Activated T-helper 2 cell treated with anti-CD3 and anti-CD28 coated beads, Interferon-gamma antibody, Interleukin-2, Interleukin-4, amounts not matched to agents 10 μg/mL and 5 μg/mL and 100 μg/mL, durations not matched to agents 14 hours and 24 hours and 36 hours (primary cell): ENCODE data around the gene CFAP58. TPM values are rescaled to one million over a fixed set of nuclear protein-coding genes. Genes with fewer than 3 reads are reported as not detected.

Source experiments
- DNase-seq: peaks from one replicate; pipeline ENCODE4 v3.0.0; 2021; ENCODE audit warnings: low spot score
- H3K27ac Mint-ChIP-seq: one replicate; pipeline ENCODE4 v1.8.0; 2021; ENCODE audit warnings: mixed read lengths
- H3K27me3 Mint-ChIP-seq: one replicate; pipeline ENCODE4 v1.8.0; 2021; ENCODE audit warnings: low read depth, mixed read lengths
- H3K36me3 Mint-ChIP-seq: one replicate; pipeline ENCODE4 v1.8.0; 2021; ENCODE audit warnings: low read depth, mixed read lengths
- H3K4me1 Mint-ChIP-seq: one replicate; pipeline ENCODE4 v1.8.0; 2021; ENCODE audit warnings: low read depth, mixed read lengths
- H3K4me3 Mint-ChIP-seq: one replicate; pipeline ENCODE4 v1.8.0; 2021; ENCODE audit warnings: low read depth, mild to moderate bottlenecking, moderate library complexity, mixed read lengths
- H3K9me3 Mint-ChIP-seq: one replicate; pipeline ENCODE4 v1.8.0; 2021; ENCODE audit warnings: mixed read lengths
- intact Hi-C: fragments of 100-400 bp; cut with micrococcal nuclease; formaldehyde crosslinking; loops from one replicate; pipeline ENCODE4 v1.15.1; 2023
- total RNA-seq: library from RNA; stranded (reverse); gene quantifications from 2 replicates; pipeline ENCODE4 v1.2.3, GENCODE V29; 2022

The CFAP58 gene
- total RNA-seq, 1 donor from 2014 or later = 1.1 TPM

- Mint-ChIP-seq H3K27ac (peak overlapping the region; percentile 13), H3K36me3 (peaks cover 35% of the 10 kb centered on the region), H3K4me1 (peaks cover 73% of the 10 kb centered on the region), H3K27me3 (no peaks in the 10 kb centered on the region), H3K4me3 (no peak overlapping the region), H3K9me3 (no peaks in the 10 kb centered on the region)
- intact Hi-C loops = no loop called here
- no peak for DNase-seq
Observed at GRCh38 chr10:104333728-104334373, 19.8 kb upstream of the CFAP58 start.

GRCh38 chr10:104334561-104334960, 19.1 kb upstream of the CFAP58 start:
- Mint-ChIP-seq H3K27ac (no peak overlapping the region), H3K4me3 (no peak overlapping the region), H3K36me3 (peaks cover 35% of the 10 kb centered on the region), H3K27me3 (no peaks in the 10 kb centered on the region), H3K9me3 (no peaks in the 10 kb centered on the region), H3K4me1 (peaks cover 72% of the 10 kb centered on the region)
- no peak for DNase-seq
- intact Hi-C loops = no loop called here

GRCh38 chr10:104334965-104335650, 18.5 kb upstream of the CFAP58 start:
- DNase-seq = no peak
- H3K9me3 Mint-ChIP-seq = no peaks in the 10 kb centered on the region
- peaks cover 71% of the 10 kb centered on the region for H3K4me1 Mint-ChIP-seq
- H3K27ac Mint-ChIP-seq = no peak overlapping the region
- intact Hi-C loops = loop anchor here (5.0 kb wide), 1 partner anchor 213 kb away; the partner anchor contains the start of gene SFR1
- peak overlapping the region; percentile 56 for H3K4me3 Mint-ChIP-seq
- no peaks in the 10 kb centered on the region for H3K27me3 Mint-ChIP-seq
- H3K36me3 Mint-ChIP-seq = peaks cover 35% of the 10 kb centered on the region

GRCh38 chr10:104336821-104337467, 16.7 kb upstream of the CFAP58 start:
- peak; percentile 8 for DNase-seq
- peaks cover 1% of the 10 kb centered on the region for H3K27me3 Mint-ChIP-seq
- intact Hi-C loops = loop anchor here (1.0 to 5.0 kb wide), 3 partner anchors 14 to 215 kb away; partner anchors contain the start of gene SFR1
- H3K4me3 Mint-ChIP-seq = peak overlapping the region; percentile 97
- H3K36me3 Mint-ChIP-seq = peaks cover 24% of the 10 kb centered on the region
- peaks cover 56% of the 10 kb centered on the region for H3K4me1 Mint-ChIP-seq
- peak overlapping the region; percentile 99 for H3K27ac Mint-ChIP-seq
- no peaks in the 10 kb centered on the region for H3K9me3 Mint-ChIP-seq

- intact Hi-C loops = loop anchor here (1.0 to 5.0 kb wide), 3 partner anchors 15 to 215 kb away; partner anchors contain the start of gene SFR1
- Mint-ChIP-seq H3K27me3 (peaks cover 1% of the 10 kb centered on the region), H3K36me3 (peaks cover 24% of the 10 kb centered on the region), H3K4me3 (peak overlapping the region; percentile 97), H3K9me3 (no peaks in the 10 kb centered on the region), H3K27ac (peak overlapping the region; percentile 99), H3K4me1 (peaks cover 52% of the 10 kb centered on the region)
- DNase-seq = no peak
Observed at GRCh38 chr10:104337521-104337984, 16.1 kb upstream of the CFAP58 start.

DNA sequence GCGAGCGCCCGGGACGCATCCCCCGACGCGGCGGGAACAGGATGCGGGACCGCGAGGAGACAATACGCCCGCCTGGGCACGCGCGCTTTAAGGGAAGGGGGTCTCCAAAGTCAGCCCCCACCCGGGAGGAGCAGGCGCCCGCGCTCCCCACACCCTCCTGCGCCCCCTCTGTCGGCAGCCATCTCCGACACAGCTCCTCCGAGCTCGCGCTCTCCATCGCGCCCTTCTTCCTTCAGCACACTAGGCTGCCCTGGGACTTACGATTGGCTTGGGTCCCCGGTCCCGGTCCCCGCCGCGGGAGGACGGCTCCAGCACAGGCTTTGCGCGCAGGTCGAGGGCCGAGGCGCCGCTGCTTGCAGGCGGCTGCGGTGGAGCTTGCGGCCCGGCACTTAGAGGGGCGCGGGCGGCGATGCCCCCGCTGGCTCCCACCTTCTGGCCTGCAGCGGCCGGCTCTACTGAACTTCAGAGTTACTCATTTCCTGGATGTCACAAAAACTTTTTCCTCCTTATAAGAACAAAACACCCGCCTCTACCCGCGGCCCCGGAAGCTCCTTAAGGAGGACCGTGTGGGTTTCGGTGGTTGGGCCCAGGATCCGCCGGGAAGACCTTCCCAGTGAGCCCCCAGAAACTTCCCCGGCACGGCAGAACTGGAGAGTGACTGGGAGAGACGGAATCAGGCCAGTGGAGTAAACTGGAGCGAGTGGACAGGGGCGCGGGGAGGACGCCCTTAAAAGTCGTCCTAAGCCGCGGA, 15.5 kb upstream of the CFAP58 start, which contains the start of gene ITPRIP:
ITPRIP (minus strand) TSS at position 481 of the 751 bp plus-strand sequence. CDS start 22,414 bp downstream, outside the sequence.
- peaks cover 46% of the 10 kb centered on the region for H3K4me1 Mint-ChIP-seq

DNA sequence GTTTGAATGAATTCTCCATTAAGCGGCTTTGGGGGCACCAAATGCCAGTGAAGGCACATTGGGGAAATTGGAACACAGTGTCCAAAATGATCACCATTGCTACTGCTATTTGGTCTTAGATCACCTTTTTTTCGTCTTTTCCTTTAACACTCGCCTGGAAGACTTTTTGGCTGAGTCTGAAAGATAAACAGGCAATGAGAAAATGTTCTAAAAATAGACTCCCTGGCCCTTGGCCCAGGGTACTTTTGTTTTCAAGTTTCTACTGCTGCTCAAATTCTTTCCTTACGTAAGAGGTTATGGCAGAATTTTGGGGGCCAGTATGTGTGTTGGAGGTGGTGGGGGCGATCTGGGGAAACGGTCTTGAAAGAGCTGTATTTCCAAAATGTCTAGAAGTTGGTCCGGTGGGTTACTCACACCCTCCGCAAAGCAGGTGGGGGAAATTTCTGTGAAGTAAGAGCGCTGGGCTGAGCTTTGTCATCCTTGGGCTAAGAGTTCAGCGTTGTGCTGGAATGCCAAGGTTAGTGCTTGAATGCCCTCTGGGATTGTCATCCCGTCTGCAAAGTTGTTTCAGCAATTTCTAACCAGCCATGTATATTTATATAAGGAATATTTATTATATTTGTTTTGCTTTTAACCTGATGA, 14.0 kb upstream of the CFAP58 start:
- intact Hi-C loops = loop anchor here (5.0 kb wide), 1 partner anchor 217 kb away; the partner anchor contains the start of gene SFR1
- DNase-seq = peak; percentile 7
- Mint-ChIP-seq H3K4me1 (peaks cover 34% of the 10 kb centered on the region), H3K27me3 (peaks cover 1% of the 10 kb centered on the region), H3K9me3 (no peaks in the 10 kb centered on the region), H3K4me3 (peak overlapping the region; percentile 97), H3K36me3 (peaks cover 9% of the 10 kb centered on the region), H3K27ac (peak overlapping the region; percentile 99)

More for the DNA sequence above, 15.5 kb upstream of the CFAP58 start, which contains the start of gene ITPRIP:
- intact Hi-C loops = loop anchor here (1.0 to 5.0 kb wide), 6 partner anchors 9 to 216 kb away; partner anchors contain the start of genes GSTO2 and SFR1
- peak within 1 kb of the TSS; percentile 97 for H3K4me3 Mint-ChIP-seq
- peaks cover 18% of the 10 kb centered on the region for H3K36me3 Mint-ChIP-seq
- H3K9me3 Mint-ChIP-seq = no peaks in the 10 kb centered on the region
- peak within 1 kb of the TSS; percentile 99 for H3K27ac Mint-ChIP-seq
- H3K27me3 Mint-ChIP-seq = peaks cover 1% of the 10 kb centered on the region
- peak; percentile 74 for DNase-seq

DNA sequence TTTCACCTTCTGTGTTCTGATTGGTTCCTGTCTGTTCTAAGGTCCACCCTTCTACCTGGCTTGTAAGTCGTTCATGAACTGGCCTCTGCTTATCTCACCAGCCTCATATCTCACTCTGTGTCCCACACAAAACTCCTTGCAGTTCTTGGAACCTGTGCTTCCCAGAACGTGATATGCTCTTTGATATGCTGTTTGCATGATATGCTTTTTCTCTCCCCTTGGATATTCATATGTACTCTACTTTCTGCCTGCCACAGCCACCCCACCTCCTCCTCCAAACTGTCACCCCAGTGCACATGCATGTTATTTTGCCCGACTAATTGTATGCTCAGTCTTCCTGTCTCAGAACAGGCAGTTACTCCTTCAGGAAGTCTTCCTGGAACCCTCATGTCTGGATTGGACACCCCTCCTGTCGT, 13.5 kb upstream of the CFAP58 start:
- Mint-ChIP-seq H3K27me3 (peaks cover 1% of the 10 kb centered on the region), H3K27ac (no peak overlapping the region), H3K4me1 (peaks cover 31% of the 10 kb centered on the region), H3K4me3 (peak overlapping the region; percentile 46), H3K9me3 (no peaks in the 10 kb centered on the region), H3K36me3 (peaks cover 4% of the 10 kb centered on the region)
- intact Hi-C loops = no loop called here
- peak; percentile 5 for DNase-seq

GRCh38 chr10:104340641-104341040, 13.0 kb upstream of the CFAP58 start:
- H3K4me1 Mint-ChIP-seq = peaks cover 31% of the 10 kb centered on the region
- intact Hi-C loops = no loop called here
- DNase-seq = peak; percentile 3
- H3K27me3 Mint-ChIP-seq = peaks cover 1% of the 10 kb centered on the region
- H3K4me3 Mint-ChIP-seq = no peak overlapping the region
- H3K27ac Mint-ChIP-seq = no peak overlapping the region
- H3K9me3 Mint-ChIP-seq = peaks cover 5% of the 10 kb centered on the region
- peaks cover 2% of the 10 kb centered on the region for H3K36me3 Mint-ChIP-seq

GRCh38 chr10:104342941-104343411, 10.7 kb upstream of the CFAP58 start:
- Mint-ChIP-seq H3K27ac (no peak overlapping the region), H3K36me3 (peaks cover 5% of the 10 kb centered on the region), H3K4me3 (no peak overlapping the region), H3K9me3 (peaks cover 8% of the 10 kb centered on the region), H3K4me1 (peaks cover 25% of the 10 kb centered on the region), H3K27me3 (peaks cover 1% of the 10 kb centered on the region)
- DNase-seq = no peak
- intact Hi-C loops = no loop called here

DNA sequence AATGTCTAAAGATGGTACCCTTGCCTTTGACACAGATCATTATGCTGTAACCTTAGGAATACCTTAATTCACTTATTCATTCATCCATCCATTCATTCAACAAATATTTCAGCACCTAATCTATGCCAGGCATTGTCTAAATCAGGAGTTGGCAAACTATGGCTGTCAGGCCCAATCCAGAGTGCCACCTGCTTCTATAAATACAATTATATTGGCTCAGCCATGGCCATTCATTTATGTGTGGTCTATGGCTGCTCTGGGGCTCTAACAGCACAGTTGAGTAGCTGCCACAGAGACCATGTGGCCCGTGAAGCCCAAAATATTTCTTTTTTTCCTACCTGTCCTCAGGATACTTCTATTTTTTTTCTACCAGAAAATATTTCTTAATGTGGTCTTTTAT, 9.4 kb upstream of the CFAP58 start:
- no peak overlapping the region for H3K4me3 Mint-ChIP-seq

More for the DNA sequence above, 9.4 kb upstream of the CFAP58 start:
- no peak overlapping the region for H3K27ac Mint-ChIP-seq
- peaks cover 5% of the 10 kb centered on the region for H3K36me3 Mint-ChIP-seq
- peaks cover 22% of the 10 kb centered on the region for H3K4me1 Mint-ChIP-seq
- intact Hi-C loops = no loop called here
- peaks cover 8% of the 10 kb centered on the region for H3K9me3 Mint-ChIP-seq
- peaks cover 1% of the 10 kb centered on the region for H3K27me3 Mint-ChIP-seq
- DNase-seq = no peak
